Measurements from ENCODE around the gene CIB1.

The CIB1 gene

DNA sequence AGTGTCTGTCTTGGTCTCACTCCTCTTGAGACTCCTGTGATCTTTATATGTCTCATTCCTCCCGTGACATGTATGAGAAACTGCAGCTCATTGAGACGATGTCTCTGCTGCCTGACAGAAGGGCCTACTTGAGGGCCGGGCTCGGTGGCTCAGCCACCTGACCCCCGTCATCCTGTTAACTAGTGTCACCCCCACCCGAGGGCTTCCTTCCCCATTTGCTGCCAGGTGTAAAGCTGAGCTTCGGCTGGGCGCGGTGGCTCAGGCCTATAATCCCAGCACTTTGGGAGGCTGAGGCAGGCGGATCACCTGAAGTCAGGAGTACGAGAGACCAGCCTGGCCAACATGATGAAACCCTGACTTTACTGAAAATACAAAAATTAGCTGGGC lies 19.9 kb downstream of the CIB1 start:
- no peak for DNase-seq

DNA sequence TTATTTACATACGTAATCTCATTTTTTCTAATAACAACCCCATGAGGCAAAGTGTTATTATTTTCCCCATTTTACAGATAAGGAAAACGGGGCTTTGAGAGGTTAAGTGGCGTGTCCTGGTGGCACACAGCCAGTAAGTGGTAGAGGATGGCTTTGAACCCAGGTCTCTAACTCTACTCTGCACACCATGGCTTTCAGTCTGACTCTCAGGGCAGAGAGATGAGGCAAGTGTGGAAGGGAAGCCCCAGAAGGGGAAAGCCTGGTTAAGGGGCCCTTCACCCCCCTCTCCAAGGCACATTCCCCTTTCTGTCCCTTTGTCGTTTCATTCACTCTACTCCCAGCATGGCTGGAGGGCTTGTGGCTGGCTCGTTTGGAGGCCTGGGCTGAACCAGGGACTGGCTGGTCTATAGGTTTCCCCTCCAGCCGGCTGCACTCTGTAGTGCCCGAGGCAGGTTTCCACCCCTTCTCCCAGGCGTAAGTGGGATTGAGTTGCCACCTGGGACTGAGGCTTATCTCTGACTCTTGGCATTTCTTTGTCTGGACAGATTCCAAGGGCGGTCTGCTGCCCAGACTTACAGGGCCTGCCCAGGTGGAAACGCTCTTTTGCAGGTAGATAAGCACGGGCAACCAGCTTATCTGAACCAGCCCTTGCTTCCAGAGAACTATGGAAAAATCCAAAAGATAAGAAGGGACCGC lies 20.5 kb downstream of the CIB1 start:
- DNase-seq = no peak

DNA sequence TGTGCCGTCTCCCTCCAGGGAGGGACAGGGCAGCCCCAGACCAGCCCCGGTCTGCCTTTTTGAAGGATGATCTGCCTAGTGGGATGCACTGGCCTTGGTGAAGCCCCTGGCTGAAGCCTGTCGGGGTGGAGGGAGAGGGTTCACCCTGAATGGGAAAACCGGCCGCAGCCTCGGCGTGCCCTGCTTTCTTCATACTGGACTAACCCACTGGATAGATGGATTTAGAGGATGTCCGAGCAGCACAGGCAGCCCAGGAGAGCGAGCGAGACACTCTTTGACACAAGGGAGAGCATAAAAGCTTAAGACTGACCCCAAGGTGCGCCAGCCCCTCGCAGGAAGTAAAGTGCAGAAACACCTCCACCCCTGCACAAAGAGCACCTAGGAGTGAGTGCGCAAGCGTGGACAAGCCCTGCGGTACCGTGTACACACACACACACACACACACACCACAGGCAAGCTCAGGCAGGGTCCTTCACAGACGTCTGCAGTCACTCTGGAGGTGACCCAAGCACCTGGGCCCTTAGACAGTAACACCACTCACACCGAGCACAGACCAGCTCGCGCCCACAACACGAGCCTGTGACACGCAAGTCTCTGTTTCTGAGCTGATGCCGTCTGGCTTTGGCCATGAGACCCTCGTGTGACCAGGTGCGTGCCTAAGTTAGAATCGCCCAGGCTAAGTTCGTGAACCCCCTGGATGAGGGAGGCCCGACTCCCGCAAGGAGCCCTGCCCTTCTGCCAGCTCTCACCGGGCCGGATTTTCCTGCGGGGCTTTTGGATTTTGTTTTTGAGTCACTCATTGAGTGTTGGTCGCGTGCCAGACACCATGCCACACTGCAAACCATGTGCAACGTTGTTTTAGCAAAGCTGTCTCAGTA lies 21.3 kb downstream of the CIB1 start:
- no peak for DNase-seq

DNA sequence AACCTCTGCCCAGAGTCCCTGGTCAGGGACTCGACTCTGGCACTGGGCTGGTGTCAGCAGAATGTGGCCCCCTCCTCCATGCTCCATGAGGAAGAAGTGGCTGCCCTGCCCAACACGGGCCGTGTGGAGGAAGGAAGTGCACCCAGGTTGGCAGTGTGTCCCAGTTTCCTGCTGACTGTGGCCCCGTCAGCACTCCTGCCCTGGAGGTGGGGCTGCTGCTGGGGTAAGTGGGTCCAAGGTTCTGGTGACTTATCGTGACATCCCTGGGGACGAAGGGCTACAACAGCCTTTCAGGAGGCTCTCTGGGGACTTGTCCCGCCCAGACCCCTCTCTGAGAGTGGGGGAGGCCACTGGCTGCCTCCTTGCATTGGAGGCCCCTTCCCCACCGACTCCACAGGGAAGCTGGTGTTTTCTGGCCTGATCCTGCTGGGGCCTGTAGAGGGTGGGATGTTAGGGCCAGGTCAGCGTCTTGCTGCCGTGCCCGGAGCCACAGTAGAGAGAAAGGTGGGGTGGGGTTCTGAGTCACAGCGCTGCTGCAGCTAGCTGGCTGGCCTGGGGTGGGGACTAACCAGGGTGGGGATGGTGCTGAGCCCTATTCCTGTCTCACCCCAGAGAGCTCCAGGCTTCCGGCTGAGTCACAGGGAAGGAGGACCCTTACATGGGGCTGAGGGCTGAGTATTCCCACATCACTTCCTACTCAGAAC lies 22.1 kb downstream of the CIB1 start:
- DNase-seq = no peak

DNA sequence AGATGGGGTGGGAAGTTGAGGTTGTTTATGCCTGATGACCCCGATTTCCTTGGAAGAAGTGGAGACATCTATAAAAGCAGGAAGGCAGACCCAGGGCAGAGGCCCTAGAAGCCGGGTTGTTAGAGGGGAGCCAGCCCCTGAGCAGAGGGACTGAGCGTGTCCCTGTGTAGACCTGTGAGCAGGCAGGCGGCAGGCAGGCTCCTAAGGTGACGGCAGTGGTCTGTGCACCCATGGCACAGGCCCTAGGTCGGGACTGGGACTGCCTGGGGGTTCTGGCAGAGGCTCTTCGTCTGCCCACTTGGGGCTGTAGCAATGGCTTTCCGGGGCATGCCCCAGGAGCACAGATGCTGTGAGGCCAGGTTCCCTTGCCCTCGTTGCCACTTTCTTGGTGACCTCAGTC lies 22.7 kb downstream of the CIB1 start:
- no peak for DNase-seq

DNA sequence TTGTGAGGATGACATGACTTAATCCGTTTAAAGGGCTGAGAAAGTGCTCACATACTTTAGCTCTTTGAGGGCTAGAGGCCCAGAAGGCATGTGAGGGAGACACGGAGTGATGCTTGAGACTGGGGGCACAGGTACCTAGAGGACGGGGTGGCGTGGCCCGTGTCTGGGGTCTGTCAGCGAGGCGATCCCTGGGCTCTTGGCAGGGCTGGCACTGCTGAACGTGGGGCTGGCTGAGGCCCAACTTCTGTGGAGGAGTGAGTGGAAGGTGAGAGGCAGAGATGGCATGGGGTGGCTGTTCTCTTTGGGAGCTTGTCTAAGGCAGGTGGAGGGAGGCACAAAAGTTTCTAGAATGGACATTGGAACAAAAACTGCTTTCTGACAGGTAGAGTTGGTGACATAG lies 23.1 kb downstream of the CIB1 start:
- no peak for DNase-seq

DNA sequence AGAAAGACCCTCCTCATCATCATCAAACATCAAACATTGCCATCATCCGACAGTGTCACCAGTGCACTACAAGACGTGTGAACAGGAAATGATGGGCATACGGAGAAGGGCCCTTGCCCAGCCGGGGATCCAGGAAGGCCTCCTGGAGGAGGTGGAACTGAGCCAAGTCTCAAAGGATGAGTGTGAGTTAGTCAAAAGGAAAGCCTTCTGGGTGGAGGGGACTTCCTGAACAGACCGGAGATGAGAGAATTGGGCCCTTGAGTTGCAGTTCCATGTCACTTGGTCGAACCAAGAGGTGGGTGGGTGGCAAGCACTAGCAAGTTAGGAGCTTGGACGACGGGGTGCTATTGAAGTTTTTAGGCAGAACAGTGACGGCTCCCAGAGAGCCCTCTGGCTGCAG lies 24.1 kb downstream of the CIB1 start:
- no peak for DNase-seq

DNA sequence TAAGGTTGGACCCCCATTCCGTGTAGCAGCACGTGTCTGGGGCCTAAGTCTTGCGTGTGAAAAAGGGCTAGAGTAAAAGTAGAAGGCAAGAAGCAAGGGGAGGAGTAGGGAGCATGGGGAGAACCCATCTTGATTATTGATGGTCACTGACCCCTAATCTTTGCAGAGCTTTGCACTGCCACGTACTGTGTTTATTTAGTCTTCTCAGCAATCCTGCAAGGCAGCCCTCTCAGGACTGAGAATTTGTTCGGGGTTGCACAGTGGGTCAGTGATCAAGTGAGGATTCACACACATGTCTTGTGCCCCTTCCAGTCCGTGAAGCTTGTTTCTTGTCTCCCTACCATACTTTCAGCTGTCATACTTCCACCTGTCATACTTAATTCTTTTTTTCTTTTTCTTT lies 25.4 kb downstream of the CIB1 start:
- DNase-seq = no peak

DNA sequence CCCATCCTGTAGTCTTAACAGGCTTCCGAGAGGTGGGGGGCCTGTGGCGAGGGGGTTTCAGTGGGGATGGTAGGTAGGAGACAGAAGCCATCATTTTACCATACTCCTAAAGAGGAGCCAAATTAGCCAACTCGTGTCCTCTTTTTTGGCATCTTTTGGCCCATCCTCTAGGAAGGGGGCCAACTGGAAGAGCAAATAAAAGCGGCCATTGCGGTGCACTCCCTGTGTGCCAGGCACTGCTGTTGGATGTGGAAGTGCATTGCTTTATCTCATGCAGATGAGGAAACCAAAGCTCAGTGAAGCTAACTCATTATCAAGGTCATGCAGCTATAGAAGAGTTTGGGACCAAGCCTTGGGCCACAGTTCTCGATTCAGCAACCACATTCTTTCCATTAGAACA lies 26.5 kb downstream of the CIB1 start:
- DNase-seq = no peak

DNA sequence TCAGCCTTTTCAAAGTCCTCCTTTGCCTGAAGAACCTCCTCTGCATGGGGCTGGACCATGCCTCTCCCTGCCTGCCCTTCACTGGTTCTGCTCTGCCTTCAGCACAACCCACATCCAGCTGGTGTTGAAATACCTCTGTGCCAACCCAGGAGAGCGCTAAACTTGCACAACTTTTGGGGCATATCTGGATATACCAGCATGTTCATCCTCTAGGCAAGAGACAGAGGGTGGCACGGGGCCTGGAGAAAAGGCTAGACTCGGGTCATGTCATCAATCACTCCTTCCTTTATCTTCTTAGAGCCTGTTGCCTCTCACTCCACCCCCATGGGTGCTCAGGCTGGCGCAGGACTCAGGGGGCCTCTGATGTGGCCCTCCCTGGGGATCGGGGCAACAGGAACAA lies 27.9 kb downstream of the CIB1 start:
- DNase-seq = no peak

DNA sequence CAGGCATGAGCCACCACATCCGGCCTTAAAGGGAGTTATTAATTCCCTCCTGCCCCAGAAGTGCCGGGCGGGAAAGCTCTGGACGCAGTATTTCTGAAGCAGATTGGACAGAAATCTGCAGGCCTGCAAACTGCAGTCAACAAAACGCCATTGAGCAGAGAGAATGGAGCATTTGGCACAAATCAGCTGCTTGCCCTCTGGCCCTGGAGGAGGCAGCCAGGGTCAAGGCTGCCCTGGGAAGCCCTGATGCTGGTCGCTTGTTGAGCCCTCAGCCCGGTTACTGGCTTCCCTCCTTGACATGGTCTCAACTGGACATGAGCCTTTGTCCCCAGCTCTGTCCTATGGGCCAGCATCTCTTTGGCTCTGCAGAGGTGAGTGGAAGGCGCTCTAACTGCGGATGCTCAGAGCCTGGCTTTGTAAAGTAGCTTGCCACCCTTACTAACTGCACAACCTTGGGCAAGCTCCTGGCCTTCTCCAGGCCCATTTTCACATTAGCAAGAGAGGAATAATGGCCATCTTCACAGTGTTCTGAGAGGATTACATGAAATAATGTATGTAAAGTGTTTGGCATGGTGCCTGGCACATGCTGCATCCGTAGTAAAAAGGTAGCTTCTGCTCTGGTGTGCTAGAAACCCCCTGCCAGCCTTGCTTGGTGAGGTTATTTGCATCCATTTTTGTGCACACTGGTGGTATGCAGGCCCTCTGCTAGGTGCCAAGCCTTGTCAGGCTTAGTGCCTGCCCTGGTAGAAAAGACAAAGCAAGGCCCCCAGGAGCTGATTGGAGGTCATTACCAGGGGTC lies 28.5 kb downstream of the CIB1 start:
- DNase-seq = no peak

DNA sequence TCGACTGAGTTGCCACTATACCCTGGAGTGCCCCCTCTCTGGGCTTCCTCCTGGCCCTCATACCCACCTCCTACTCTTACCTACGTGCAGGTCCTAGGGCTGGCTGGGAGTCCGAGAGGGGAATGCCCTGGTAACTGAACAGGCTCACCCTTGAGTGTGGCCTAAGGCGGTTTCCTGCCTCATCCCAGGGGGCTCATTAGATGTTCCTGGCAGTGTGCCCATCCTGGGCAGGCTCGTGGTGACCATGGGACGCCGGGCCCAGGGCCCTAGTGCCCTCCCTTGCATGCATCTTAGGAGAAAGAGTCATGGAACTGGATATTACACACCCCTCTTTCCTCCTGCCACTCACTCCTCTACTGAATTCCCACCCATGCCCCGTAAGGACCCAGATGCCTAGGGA lies 29.8 kb downstream of the CIB1 start:
- DNase-seq = no peak

DNA sequence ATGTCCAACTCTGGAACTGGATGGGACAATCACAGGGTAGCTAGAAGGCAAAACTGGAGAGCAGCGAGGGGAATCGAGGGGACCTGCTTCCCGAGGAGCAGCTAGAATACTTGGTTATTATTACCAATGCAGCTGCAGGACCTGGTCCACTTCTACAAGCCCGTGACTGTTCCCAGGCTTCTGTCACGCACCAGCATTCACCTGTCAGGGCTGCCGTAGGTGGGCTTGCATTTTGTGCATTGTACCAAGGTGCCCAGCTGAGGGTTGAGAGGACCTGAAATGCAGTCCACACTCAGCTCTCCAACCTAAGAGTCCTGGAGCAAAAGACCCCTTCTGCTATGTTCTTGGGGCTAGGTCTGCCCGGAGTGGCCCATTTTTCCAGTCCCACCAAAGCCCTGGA lies 30.3 kb downstream of the CIB1 start:
- DNase-seq = no peak

DNA sequence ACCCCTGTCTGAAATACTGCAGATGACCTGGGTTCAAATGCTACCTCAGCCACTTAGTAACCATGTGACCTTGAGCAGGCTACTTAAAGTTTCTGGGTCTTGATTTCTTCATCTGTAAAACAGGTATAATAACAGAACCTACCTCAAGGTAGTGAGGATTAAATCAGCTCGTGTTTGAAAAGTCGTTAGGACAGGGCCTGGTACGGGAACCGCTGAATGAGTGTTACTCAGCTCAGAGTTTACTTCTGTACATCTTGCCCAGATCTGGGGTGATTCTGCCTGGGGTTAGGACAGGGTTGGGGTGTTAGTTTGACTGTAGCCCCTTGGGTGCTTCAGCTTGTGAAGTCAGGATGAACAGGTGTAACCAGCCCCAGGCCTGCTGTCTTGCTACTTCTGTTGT lies 30.8 kb downstream of the CIB1 start:
- no peak for DNase-seq

DNA sequence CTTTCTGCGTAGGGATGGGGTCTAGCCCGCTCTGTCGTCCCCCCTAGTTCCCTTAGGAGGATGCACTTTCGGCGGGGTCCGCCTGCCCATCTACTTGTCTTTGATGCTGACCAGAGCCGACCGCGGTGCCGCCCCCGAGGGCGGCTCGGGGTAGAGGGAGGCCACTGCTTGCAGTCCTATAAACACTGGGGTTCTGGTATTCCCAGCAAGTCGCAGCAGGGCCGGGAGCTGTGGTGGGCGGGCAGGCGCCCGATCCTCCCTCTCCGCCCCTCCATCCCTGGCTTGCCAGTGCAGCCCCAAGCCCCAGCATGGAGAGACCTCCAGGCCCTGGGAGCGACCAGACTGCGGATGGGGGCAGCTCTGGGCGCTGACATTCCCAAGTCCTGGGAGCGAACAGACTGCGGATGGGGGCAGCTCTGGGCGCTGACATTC lies 31.8 kb downstream of the CIB1 start:
- DNase-seq = no peak

DNA sequence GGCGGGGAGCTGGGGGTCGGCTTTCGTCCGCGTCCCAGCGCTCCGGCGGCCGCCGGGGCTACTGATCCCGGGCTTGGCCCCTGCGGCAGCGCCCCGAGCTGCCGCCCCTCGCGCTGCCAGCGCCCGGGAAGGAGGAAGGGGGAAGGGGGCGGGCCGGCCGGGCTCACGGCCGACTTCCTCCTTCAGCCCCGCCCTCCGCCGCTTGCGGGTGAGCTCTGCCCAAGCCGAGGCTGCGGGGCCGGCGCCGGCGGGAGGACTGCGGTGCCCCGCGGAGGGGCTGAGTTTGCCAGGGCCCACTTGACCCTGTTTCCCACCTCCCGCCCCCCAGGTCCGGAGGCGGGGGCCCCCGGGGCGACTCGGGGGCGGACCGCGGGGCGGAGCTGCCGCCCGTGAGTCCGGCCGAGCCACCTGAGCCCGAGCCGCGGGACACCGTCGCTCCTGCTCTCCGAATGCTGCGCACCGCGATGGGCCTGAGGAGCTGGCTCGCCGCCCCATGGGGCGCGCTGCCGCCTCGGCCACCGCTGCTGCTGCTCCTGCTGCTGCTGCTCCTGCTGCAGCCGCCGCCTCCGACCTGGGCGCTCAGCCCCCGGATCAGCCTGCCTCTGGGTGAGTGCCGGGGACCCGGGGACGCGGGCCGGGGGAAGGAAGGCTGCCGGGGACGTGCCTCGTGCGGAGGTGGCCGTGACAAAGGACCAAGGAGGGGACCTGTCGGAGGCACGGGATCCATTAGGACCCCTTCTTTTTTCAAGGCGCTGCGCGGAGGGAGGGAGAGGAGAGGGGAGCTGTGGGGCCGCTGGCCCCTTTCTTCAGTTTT lies 32.4 kb downstream of the CIB1 start, which contains the start of gene SEMA4B:
Gene SEMA4B, plus strand, starts transcription at position 201 of the 814 bp plus-strand sequence. Its CDS starts 249 bp downstream, at position 450.
- no peak for DNase-seq

DNA sequence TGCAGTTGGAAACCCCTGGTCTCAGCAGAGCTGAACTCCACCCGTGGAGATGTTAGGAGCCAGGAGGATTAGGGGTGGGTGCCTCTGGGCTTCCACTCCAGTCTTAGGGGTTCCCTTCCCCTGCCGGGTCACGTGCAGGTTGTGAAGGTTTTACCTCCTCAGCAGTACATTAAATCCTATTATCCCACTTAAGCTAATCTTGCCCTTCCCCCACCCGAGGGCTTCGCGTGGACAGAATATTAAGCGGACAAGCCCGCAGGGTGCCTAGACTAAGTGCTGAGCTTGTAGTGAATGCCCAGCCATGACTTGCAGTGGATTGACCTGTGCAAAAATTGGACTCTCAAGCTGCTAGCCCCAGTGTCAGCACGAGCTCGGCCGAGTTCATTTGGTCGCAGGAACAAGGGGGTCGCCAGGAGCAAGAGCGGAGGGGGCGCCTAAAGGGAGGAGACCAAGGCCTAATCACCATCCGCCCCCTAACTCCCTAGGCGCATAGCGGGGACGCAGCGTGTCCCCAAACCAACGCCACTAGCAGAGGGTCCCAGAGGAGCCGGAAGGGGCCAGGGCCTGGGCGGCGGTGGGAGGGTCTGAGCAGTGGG lies 33.1 kb downstream of the CIB1 start:
- DNase-seq = no peak

DNA sequence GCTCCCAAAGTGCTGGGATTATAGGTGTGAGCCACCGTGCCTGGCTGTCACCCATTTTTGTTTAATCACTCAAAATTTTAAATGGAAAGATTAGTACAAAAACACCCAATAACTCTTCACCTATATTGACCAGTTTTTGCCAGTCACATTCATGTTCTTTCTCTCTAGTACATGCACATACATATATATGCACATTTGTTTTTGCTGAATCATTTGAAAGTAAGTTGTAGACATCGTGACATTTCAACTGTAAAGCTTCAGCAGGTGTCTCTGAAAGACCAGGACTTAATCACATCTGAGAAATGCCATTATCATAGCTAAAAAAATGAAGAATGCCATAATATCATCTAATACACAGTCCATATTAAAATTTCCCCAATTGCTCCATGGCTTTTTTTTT lies 39.1 kb downstream of the CIB1 start:
- no peak for DNase-seq

DNA sequence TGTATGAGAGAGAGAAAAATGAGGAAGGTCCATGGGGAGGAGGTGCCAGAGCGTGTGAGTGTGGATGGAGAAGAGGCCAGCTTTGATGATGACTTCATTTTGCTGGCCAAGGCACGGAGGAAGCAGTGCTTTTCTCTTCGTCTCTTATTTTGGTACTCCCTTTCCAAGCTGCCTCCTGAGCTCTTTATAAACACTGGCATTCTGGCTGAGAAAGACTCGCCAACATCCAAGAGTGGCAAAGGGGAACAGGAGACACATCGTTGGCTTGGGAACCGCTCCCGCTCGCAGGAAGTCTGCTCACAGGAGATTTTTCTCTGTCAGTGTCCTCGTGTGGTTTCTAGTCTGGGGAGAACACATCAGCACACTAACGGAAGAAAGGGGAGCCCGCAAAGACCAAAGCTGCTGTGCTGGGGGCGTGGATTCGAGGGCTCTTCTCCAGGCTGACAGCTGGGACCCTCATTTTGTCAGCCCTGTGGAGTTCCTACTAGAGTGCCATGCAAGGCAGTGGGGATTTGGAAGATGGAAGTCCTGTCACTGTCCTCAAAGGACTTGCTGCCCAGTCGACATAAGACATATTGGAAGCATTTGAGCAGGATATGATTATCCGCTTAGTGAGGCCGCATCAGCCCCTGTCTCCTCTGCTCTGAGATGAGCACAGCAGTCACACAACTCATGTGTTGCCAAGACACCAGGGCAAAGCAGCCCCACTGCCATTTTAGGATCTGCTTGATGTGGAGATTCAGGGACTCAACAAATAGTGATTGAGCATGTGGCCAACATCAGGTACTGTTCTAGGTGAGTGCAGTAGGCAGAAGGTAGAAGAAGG lies 40.6 kb downstream of the CIB1 start:
- DNase-seq = no peak

DNA sequence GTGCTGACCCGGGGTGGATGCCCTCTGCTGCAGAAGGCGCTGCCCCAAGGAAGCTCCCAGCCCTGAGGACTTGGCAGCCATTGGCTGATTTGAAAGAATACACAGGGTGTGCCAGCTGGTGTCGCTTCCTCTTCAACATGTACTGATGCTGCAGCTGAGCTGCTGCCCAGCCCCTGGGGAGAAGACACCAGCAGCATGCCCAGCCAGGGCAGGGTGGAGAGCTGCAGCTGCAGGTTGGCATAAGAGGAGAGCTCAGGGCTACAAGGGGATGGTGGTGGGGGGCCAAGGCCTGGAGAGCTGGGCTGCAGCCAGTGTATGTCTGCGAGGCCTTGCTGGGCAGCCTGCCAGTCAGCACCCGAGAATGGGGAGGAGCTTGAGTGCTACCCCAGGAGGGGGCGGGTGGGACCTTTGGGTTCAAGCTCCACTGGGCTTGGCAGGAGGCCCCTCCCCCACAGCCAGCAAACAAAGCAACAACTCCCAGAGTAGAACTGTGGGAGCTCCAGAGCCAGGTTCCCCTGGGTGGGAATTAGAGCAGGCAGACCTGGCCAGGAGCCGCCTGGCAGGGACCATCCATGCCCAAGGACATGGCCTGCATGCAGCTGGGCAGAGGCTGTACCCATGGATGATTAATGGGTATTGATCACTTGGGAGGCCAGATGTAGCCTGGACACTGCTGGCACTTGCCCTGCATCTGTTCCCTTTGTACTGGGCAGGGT lies 41.8 kb downstream of the CIB1 start:
- peak; percentile 61 for DNase-seq

Data from kidney glomerular epithelial cell (primary cell).